CD4-positive, alpha-beta T cell (primary cell): ENCODE results near the gene RAE1. TPM values are rescaled to one million over a fixed set of nuclear protein-coding genes. Genes with fewer than 3 reads are reported as not detected.

Experiments
- ATAC-seq: fragments of 200-7000 bp; cut with Tn5 transposase; one replicate; pipeline ENCODE4 v1.10.0; 2022; ENCODE audit warnings: mild to moderate bottlenecking; ENCODE audit not compliant: poor library complexity
- CTCF ChIA-PET: fragments of 350-600 bp; sonication (Branson Sonifier 250); formaldehyde crosslinking; loops from one replicate; lab custom pipeline; 2021; ENCODE audit warnings: antibody characterized with exemption, inconsistent platforms; lab: Charles Lee
- POLR2A ChIA-PET: fragments of 350-600 bp; sonication (Branson Sonifier 250); formaldehyde crosslinking; loops from one replicate; lab custom pipeline; 2021; ENCODE audit warnings: antibody characterized with exemption, inconsistent platforms; lab: Charles Lee
- DNase-seq, 14 experiments: peaks; one replicate each; pipeline ENCODE4 v3.0.0-alpha.2; 2013 to 2020; ENCODE audit warnings: mixed read lengths in 2 of 14
- H3K27ac ChIP-seq, 2 donors: one replicate each; pipeline versions ENCODE4 v1.5.1 to v1.7.0; 2013; ENCODE audit warnings: low read length in 2 of 2, low read depth in 1 of 2, mild to moderate bottlenecking in 1 of 2
- H3K27me3 ChIP-seq, 2 experiments: 1 replicate in 1 of 2; 2 replicates in 1 of 2; pipeline versions ENCODE4 v1.6.1 to v1.7.0; 2013; ENCODE audit warnings: low read length in 2 of 2, control low read depth in 1 of 2, mild to moderate bottlenecking in 1 of 2, moderate library complexity in 1 of 2; ENCODE audit not compliant: insufficient read depth in 2 of 2, control insufficient read depth in 1 of 2
- H3K36me3 ChIP-seq: one replicate; pipeline ENCODE4 v1.6.1; 2013; ENCODE audit warnings: low read length, control low read depth; ENCODE audit not compliant: insufficient read depth
- H3K4me1 ChIP-seq: one replicate; pipeline ENCODE4 v1.6.1; 2013; ENCODE audit warnings: low read length, control low read depth; ENCODE audit not compliant: insufficient read depth
- H3K4me3 ChIP-seq: one replicate; pipeline ENCODE4 v1.5.1; 2013; ENCODE audit warnings: mild to moderate bottlenecking, low read length, moderate library complexity
- H3K9me3 ChIP-seq, 2 experiments: 1 replicate in 1 of 2; 2 replicates in 1 of 2; pipeline versions ENCODE4 v1.6.1 to v1.7.0; 2013; ENCODE audit warnings: low read length in 2 of 2, mild to moderate bottlenecking in 2 of 2, control low read depth in 1 of 2, moderate library complexity in 1 of 2; ENCODE audit not compliant: control insufficient read depth in 1 of 2, insufficient read depth in 1 of 2
- H3K27ac Mint-ChIP-seq: one replicate; pipeline ENCODE4 v1.8.0; 2020; ENCODE audit warnings: mixed read lengths
- H3K27me3 Mint-ChIP-seq: one replicate; pipeline ENCODE4 v1.8.0; 2021; ENCODE audit warnings: mixed read lengths
- H3K36me3 Mint-ChIP-seq: one replicate; pipeline ENCODE4 v1.8.0; 2021; ENCODE audit warnings: low read depth, mixed read lengths
- H3K4me1 Mint-ChIP-seq: one replicate; pipeline ENCODE4 v1.8.0; 2021; ENCODE audit warnings: low read depth, mixed read lengths
- H3K4me3 Mint-ChIP-seq: one replicate; pipeline ENCODE4 v1.8.0; 2020; ENCODE audit warnings: mild to moderate bottlenecking, mixed read lengths
- H3K9me3 Mint-ChIP-seq: one replicate; pipeline ENCODE4 v1.8.0; 2020; ENCODE audit warnings: mixed read lengths
- intact Hi-C, 2 experiments: fragments of 100-400 bp; cut with DNase I in 1 of 2; cut with micrococcal nuclease in 1 of 2; formaldehyde crosslinking; loops; one replicate each; pipeline versions ENCODE4 v1.15.1 to v1.9.0; 2023 to 2025; cut with DNase I, micrococcal nuclease
- total RNA-seq, 174 experiments: library from RNA in 2 of 174; stranded (reverse) in 2 of 174; gene quantifications; one replicate each; pipeline ENCODE4 v1.2.3 and lab custom pipeline; 2021 to 2026
- TF ChIP-seq, protein P1 (sequence below): fragments of 200-600 bp; IDR thresholded peaks from one replicate; pipeline ENCODE4 v1.8.0; 2022; ENCODE audit warnings: antibody characterized with exemption, mild to moderate bottlenecking

RAE1 gene
- total RNA-seq, 2 experiments from 2014 or later = 58.8 to 60.7 TPM

GRCh38 chr20:57309544-57310115 is 41.4 kb upstream of the RAE1 start:
- no peak overlapping the region for H3K27ac Mint-ChIP-seq
- Histone ChIP-seq H3K4me3 (no peak overlapping the region), H3K36me3 (no peaks in the 10 kb centered on the region), H3K9me3 (no peaks in the 10 kb centered on the region), H3K4me1 (no peaks in the 10 kb centered on the region), H3K27me3 (peaks cover 5 to 9% of the 10 kb centered on the region in 2 experiments), H3K27ac (no peak overlapping the region)
- ATAC-seq (no peak), DNase-seq (no peak)
- H3K36me3 Mint-ChIP-seq = no peaks in the 10 kb centered on the region
- no peaks in the 10 kb centered on the region for H3K9me3 Mint-ChIP-seq
- CTCF ChIA-PET = no interaction called here
- peaks cover 33% of the 10 kb centered on the region for H3K27me3 Mint-ChIP-seq
- no peaks in the 10 kb centered on the region for H3K4me1 Mint-ChIP-seq
- intact Hi-C loops = no loop called here
- POLR2A ChIA-PET = no interaction called here
- TF ChIP-seq, protein P1, sequence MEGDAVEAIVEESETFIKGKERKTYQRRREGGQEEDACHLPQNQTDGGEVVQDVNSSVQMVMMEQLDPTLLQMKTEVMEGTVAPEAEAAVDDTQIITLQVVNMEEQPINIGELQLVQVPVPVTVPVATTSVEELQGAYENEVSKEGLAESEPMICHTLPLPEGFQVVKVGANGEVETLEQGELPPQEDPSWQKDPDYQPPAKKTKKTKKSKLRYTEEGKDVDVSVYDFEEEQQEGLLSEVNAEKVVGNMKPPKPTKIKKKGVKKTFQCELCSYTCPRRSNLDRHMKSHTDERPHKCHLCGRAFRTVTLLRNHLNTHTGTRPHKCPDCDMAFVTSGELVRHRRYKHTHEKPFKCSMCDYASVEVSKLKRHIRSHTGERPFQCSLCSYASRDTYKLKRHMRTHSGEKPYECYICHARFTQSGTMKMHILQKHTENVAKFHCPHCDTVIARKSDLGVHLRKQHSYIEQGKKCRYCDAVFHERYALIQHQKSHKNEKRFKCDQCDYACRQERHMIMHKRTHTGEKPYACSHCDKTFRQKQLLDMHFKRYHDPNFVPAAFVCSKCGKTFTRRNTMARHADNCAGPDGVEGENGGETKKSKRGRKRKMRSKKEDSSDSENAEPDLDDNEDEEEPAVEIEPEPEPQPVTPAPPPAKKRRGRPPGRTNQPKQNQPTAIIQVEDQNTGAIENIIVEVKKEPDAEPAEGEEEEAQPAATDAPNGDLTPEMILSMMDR = no peak
- no peak overlapping the region for H3K4me3 Mint-ChIP-seq

DNA sequence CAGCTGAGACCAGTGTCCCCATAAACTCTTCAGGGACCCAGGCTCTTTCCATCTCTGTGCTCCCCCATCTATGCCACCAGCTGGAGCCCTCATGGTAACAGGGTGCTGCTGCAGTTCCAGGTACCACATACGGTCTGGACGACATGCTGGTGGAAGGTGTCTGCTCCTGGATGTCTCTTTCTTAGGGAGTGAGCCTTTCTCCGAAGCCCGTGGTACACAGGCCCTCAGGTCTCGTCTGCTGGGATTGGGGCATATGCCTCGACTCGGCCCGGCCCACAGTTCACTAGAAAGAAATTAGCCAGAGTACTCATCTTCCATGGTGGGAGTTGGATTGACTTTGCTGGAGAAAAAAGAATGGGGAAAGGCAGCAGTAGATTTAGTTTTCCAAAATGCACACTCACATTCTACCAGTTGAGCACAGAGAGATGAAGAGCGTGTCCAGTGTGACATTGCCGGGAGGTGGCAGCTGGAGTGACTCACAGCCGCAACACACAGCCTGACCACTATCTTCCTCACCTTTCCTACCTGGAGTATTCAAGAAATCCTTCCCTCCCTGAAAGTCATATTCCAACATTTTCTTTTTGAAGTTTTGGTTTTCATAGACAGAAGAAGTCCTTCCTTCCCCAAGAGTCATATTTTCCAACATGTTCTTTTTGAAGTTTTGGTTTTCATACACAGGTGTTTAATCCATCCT is 40.1 kb upstream of the RAE1 start:
- no peak overlapping the region for H3K27ac Mint-ChIP-seq
- Histone ChIP-seq H3K27ac (no peak overlapping the region), H3K9me3 (no peaks in the 10 kb centered on the region), H3K4me3 (no peak overlapping the region), H3K36me3 (no peaks in the 10 kb centered on the region), H3K4me1 (no peaks in the 10 kb centered on the region), H3K27me3 (peaks cover 3 to 13% of the 10 kb centered on the region in 2 experiments)
- CTCF ChIA-PET = no interaction called here
- TF ChIP-seq, protein P1 = no peak
- DNase-seq (no peak), ATAC-seq (no peak)
- intact Hi-C loops = no loop called here
- H3K36me3 Mint-ChIP-seq = no peaks in the 10 kb centered on the region
- H3K4me3 Mint-ChIP-seq = no peak overlapping the region
- POLR2A ChIA-PET = no interaction called here
- no peaks in the 10 kb centered on the region for H3K9me3 Mint-ChIP-seq
- H3K4me1 Mint-ChIP-seq = no peaks in the 10 kb centered on the region
- H3K27me3 Mint-ChIP-seq = peaks cover 37% of the 10 kb centered on the region

DNA sequence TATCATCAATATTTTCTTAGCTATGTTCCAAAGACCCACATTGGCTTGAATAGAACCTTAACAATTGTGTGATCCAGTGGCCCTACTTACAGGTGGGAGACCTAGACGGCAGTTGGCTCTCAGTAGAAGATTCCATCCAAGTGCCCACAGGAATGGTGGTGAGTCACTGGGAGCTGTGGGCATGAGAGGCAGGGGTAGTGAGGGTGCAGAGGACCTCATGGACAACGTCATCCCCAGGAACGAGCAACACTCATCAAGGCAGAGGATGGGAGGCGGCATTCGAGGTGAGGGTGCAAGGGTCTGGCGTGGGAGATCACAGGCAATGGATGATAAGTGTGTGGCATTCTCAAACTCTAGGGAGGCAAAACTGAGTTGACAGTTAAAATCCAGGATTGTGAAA is 38.9 kb upstream of the RAE1 start:
- Mint-ChIP-seq H3K27me3 (peaks cover 29% of the 10 kb centered on the region), H3K36me3 (no peaks in the 10 kb centered on the region), H3K4me1 (no peaks in the 10 kb centered on the region), H3K27ac (no peak overlapping the region), H3K9me3 (no peaks in the 10 kb centered on the region), H3K4me3 (no peak overlapping the region)
- Histone ChIP-seq H3K9me3 (no peaks in the 10 kb centered on the region), H3K27ac (no peak overlapping the region), H3K4me3 (no peak overlapping the region), H3K4me1 (no peaks in the 10 kb centered on the region), H3K36me3 (no peaks in the 10 kb centered on the region), H3K27me3 (peaks cover 3 to 13% of the 10 kb centered on the region in 2 experiments)
- no peak for ATAC-seq
- ChIA-PET CTCF (no interaction called here), POLR2A (no interaction called here)
- TF ChIP-seq, protein P1 = no peak
- DNase-seq = no peak
- intact Hi-C loops = no loop called here
